Measurements from ENCODE around the gene FAM151A.

The FAM151A gene

GRCh38 chr1:54652168-54652567 is 28.8 kb upstream of the FAM151A start:
- H3K9me3 ChIP-seq: no peaks in the 10 kb centered on the region
- H3K27ac ChIP-seq: peak overlapping the region; percentile 77
- TF ChIP-seq CTCF (IDR thresholded peaks at IDR 0.05): no peak
- H3K36me3 ChIP-seq: no peaks in the 10 kb centered on the region
- no peaks in the 10 kb centered on the region for H3K27me3 ChIP-seq
- H3K4me3 ChIP-seq (ENCODE audit: low read depth in 1 of 2, low read length in 1 of 2): peak overlapping the region in 1 of 2 experiments; percentile 21
- H3K4me1 ChIP-seq (ENCODE audit: control insufficient read depth in 1 of 2, insufficient read depth in 1 of 2, low read depth in 1 of 2, low read length in 1 of 2): peaks cover 20 to 23% of the 10 kb centered on the region in 2 experiments

GRCh38 chr1:54651608-54652007 is 28.3 kb upstream of the FAM151A start:
- no peaks in the 10 kb centered on the region for H3K27me3 ChIP-seq
- no peak for TF ChIP-seq CTCF (IDR thresholded peaks at IDR 0.05)
- H3K27ac ChIP-seq: peak overlapping the region; percentile 77
- peaks cover 20 to 23% of the 10 kb centered on the region in 2 experiments for H3K4me1 ChIP-seq (ENCODE audit: control insufficient read depth in 1 of 2, insufficient read depth in 1 of 2, low read depth in 1 of 2, low read length in 1 of 2)
- H3K36me3 ChIP-seq: no peaks in the 10 kb centered on the region
- no peak overlapping the region for H3K4me3 ChIP-seq (ENCODE audit: low read depth in 1 of 2, low read length in 1 of 2)
- H3K9me3 ChIP-seq: no peaks in the 10 kb centered on the region

GRCh38 chr1:54650417-54650816 is 27.1 kb upstream of the FAM151A start:
- Histone ChIP-seq H3K9me3 (no peaks in the 10 kb centered on the region), H3K36me3 (no peaks in the 10 kb centered on the region), H3K4me3 (ENCODE audit: low read depth in 1 of 2, low read length in 1 of 2) (no peak overlapping the region), H3K27me3 (no peaks in the 10 kb centered on the region), H3K4me1 (ENCODE audit: control insufficient read depth in 1 of 2, insufficient read depth in 1 of 2, low read depth in 1 of 2, low read length in 1 of 2) (peaks cover 20 to 23% of the 10 kb centered on the region in 2 experiments), H3K27ac (no peak overlapping the region)
- TF ChIP-seq CTCF (IDR thresholded peaks at IDR 0.05): no peak

GRCh38 chr1:54649921-54650320 is 26.6 kb upstream of the FAM151A start:
- Histone ChIP-seq H3K27me3 (no peaks in the 10 kb centered on the region), H3K9me3 (no peaks in the 10 kb centered on the region), H3K27ac (no peak overlapping the region), H3K4me1 (ENCODE audit: control insufficient read depth in 1 of 2, insufficient read depth in 1 of 2, low read depth in 1 of 2, low read length in 1 of 2) (peaks cover 20 to 23% of the 10 kb centered on the region in 2 experiments), H3K36me3 (no peaks in the 10 kb centered on the region), H3K4me3 (ENCODE audit: low read depth in 1 of 2, low read length in 1 of 2) (no peak overlapping the region)
- no peak for TF ChIP-seq CTCF (IDR thresholded peaks at IDR 0.05)

- Histone ChIP-seq H3K27me3 (no peaks in the 10 kb centered on the region), H3K36me3 (no peaks in the 10 kb centered on the region), H3K27ac (no peak overlapping the region), H3K4me3 (ENCODE audit: low read depth in 1 of 2, low read length in 1 of 2) (no peak overlapping the region), H3K9me3 (no peaks in the 10 kb centered on the region), H3K4me1 (ENCODE audit: control insufficient read depth in 1 of 2, insufficient read depth in 1 of 2, low read depth in 1 of 2, low read length in 1 of 2) (peaks cover 20 to 23% of the 10 kb centered on the region in 2 experiments)
- TF ChIP-seq CTCF (IDR thresholded peaks at IDR 0.05): no peak
Measured at GRCh38 chr1:54649130-54649898, 26.0 kb upstream of the FAM151A start.
